ENCODE data around the gene PPM1E.
"Not testable (repeated sequence)": the region's sequence is repeated elsewhere in the genome, so short reads cannot be mapped to it uniquely, and the experiment has no call there.

Gene PPM1E

DNA sequence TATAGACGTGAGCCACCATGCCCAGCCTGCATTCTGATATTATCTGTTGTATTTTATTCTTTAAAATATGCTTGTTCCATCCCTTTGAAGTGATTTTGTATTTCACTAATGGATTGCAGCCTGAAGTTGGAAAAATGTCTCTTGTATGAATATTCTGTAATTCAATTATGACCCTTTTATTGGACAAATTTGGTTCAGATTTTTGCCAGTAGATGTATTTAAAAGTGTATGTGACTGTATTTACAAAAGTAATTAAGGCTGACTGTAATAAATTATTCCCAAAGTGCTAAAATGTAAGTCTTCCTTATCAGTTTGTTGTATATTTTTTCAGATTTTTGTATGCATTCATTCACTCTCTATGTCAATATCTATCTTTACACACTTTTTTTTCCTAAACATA, 23.8 kb downstream of the PPM1E start:
- DNase-seq (ENCODE audit: low read depth) = no peak

DNA sequence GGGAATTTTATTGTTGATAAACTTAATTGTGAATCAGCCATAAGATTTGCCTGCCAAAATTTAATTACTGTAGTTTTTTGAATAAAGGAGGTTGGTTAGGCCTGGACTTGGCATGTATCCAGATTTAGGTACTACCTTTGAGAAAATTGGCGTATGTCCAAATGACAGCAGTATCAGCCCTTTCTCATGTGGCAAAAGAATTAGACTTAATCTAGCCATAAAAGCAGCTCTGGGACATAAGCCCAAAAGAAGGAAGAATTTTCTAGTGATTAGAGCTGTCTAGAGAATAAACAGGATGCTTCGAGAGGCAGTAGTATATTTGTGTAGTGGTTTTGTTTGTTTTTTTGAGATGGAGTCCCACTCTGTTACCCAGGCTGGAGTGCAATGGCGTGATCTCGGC, 27.7 kb downstream of the PPM1E start:
- DNase-seq (ENCODE audit: low read depth) = no peak

DNA sequence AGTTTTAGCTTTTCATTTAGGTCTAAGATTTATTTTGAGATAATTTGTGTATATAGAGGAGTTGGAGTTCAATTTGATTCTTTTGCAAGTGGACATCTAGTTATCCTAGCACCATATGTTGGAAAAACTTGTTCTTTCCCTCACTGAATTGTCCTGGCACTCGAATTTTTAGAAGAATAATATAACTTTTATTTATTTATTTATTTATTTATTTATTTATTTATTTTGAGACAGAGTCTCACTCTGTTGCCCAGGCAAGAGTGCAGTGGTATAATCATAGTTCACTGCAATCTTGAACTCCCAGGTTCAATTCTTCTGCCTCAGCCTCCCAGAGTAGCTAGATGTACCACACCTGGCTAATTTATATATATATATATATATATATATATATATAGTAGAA, 29.4 kb downstream of the PPM1E start:
- no peak for DNase-seq (ENCODE audit: low read depth)

DNA sequence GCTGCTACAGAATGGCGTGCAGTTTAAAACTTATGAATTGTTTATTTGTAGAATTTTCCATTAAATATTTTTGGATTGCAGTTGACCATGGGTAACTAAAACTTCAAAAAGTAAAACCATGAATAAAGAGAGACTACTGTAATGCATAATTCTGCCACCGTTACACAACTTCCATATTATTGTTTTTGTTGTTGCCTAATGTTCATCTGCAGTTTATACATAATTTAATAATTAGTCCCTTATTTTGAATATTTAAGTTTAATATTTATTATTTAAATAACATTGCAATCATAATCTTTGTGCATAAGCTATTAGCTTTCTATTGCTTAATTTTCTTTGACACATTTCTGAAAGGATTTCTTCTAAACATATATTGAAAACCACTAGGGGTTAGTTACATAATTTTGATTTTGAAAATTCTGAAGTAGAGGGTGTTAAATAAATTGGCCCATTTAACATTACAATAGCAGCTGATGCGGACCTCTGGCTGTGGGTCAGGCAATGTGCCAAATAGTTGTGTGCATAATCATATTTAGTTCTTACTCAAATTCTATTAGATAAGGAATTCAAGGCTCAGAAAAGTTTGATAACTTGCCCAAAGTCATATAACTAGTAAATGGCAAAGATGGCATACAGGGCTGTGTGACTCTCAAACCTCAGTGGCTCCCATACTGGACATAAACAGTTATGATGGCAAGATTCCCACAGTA, 31.1 kb downstream of the PPM1E start:
- no peak for DNase-seq (ENCODE audit: low read depth)

DNA sequence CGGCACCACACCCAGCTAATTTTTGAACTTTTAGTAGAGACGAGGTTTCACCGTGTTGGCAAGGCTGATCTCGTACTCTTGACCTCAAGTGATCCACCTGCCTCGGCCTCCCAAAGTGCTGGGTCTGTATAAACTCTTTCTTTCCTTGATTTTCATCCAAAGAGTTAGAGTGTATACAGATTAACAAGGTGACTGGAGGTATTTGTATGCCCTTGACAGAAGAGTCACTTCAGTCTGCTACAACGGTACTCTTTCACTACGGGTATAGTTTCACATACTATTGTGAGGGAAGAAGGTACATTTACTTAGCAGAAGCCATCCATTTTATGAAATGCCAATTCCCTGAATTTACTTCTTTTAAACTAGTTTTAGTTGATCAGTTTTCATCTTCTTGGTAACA, 32.5 kb downstream of the PPM1E start:
- DNase-seq (ENCODE audit: low read depth) = no peak

DNA sequence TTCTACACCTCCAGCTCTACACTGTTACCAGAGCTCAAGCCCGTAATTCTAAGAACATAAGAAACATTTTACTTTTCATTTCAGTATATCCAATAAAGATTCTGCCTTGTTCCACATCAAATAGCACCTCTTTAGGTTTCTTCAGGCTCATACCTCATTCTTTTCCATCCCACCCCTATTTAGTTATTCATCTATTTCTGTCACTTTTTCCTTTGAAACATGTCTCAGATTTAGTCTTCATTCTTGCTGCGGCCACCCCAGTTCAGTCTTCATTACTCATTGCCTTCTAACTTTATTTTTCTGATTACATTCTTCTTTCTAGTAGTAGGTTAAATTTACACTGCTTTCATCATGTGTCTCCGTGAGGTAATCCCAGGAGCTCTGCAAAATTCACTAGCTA, 33.5 kb downstream of the PPM1E start:
- DNase-seq (ENCODE audit: low read depth) = no peak

DNA sequence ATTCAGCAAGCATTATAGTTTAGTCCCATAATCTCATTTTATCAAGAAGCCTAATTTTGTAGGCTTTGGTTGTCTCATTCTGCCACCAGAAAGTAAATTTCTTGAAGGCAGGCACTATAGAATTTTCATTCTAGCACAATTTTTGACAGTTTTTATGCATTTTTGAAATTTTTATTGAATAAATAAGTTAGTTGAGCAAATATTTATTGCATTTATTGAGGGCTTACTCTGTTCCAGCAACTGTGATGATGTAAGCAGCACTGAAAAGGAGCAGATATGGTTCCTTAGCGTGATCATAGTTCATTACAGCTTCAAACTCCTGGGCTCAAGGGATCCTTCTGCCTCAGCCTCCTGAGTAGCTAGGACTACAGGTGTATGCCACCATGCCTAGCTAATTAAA, 34.2 kb downstream of the PPM1E start:
- no peak for DNase-seq (ENCODE audit: low read depth)

DNA sequence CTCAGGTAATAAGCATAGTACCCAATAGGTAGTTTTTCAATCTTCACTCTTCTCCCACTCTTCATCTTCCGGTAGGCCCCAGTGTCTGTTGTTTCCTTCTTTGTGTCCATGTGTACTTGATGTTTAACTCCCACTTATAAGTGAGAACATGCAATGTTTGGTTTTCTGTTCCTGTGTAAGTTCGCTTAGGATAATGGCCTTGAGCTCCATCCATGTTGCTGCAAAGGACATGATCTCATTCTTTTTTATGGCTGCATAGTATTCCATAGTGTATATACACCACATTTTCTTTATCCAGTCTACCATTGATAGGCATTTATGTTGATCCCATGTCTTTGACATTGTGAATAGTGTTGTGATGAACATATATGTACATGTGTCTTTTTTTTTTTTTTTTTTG, 38.9 kb downstream of the PPM1E start:
- DNase-seq (ENCODE audit: low read depth) = not testable (repeated sequence)

DNA sequence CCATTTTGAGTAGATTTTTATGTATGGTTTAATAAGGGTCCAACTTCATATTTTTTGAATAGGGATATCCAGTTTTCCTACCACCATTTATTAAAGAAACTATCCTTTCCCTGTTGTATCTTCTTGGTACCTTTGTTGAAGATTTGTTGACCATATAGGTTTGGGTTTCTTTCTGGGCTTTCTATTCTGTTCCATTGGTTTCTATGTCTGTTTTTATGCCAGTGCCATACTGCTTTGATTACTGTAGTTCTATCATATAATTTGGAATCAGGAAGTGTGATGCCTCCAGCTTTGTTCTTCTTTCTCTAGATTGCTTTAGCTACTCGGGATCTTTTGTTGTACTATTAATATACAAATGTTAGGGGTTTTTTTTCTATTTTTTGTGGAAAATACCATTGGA, 46.5 kb downstream of the PPM1E start:
- DNase-seq (ENCODE audit: low read depth) = no peak

DNA sequence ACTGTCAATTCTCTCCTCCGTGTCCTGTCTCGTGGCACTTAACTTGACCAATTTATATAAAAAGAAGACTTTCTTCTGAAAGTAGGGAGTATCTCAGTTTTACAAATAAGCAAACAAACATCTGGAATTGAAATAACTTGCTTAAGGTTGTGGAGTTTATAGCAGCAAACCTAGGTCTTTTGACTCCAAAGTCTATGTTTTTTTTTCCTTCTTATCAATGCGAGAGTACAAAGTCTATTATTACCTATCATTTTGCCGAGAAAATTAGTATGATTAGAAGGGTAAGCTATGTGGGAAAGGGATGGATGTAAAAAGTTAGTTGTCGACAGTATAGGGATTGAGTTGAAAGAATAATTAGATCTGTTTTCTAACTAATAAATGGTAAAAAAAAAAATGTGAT, 50.4 kb downstream of the PPM1E start:
- no peak for DNase-seq (ENCODE audit: low read depth)

DNA sequence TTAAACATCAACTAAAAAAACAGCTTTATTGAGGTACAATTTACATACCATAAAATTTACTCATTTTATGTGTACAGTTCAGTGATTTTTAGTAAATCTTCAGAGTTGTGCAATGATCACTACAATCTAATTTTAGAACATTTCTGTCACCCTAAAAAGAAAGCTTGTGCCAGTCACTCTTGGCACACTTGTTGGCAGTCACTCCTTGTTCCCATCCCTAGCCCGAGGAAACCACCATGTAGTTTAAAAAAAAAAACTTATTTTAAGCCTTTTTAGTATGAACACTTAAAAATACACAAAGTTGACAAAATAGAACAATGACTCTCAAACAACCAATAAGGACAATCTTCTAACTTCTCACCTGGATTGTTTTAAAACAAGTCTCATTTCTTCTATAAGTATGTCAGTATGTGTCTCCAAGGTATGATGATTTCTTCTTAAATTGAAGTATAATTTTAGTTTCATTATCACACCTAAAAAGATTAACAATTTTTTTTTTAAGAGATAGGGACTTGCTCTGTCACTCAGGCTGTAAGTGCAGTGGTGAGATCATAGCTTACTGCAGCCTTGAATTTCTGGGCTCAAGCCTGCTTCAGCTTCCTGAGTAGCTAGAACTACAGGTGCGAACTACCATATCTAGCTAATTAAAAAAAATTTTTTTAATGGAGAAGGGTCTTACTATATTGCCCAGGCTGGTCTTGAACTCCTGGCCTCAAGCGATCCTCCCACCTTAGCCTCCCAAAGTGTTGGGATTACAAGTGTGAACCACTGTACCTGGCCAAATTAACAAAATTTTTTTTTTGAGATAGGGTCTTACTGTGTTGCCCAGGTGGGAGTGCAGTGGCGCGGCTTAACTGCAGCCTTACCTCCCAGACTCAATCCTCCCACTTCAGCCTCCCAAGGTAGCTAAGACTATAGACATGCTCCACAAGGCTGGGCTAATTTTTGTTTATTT, 53.2 kb downstream of the PPM1E start:
- no peak for DNase-seq (ENCODE audit: low read depth)

DNA sequence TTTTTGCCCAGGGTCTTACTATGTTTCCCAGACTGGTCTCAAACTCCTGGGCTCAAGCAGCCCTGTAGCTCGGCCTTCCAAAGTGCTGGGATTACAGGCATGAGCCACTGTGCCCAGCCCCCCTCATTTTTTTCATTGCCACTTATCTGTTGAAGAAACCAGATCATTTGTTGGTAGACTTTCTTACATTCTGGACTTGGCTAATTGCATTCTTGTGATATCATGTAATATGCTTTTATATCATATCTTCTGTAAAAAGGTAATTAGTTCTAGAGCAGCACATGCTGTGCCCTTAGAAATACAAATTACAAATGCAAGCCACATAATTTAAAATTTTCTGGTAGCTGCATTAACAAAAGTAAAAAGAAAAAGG, 53.9 kb downstream of the PPM1E start:
- DNase-seq (ENCODE audit: low read depth) = no peak

DNA sequence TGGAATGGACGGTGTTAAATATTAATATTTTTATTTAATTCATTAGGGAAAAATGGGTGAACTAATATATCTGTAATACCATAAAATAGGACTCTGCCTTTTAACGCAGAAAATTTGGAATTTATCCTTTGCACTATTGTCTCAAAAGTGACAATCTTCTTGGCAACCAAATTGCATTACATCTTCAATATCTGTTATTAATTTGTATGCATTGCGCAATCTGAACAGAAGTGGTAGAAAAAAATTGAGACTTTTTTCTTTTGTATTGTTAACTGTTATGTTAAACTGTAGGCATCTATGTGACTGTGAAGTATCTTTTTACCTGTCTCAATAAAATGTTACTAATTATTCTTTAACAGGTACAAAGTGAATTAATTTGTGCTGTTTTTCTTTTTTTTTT, 55.6 kb downstream of the PPM1E start:
- DNase-seq (ENCODE audit: low read depth) = no peak

DNA sequence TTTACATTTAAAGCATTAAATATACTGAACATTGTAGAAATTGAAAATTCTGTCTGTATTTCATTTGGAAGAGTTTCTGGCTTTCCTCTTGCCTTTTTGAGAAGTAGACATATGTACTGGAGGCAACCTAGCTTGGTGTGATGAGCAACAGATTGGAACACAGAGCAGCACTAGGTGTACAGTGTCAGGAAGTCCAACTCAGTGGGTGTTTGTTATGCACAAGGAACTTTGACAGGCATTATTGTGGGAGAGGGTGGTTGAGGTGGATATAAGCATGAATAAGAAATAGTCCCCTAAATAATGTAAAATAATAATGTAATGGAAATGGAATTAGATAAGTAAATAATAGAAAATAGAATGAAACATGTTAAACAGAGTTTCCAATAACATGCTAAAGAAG, 58.1 kb downstream of the PPM1E start:
- DNase-seq (ENCODE audit: low read depth) = no peak

DNA sequence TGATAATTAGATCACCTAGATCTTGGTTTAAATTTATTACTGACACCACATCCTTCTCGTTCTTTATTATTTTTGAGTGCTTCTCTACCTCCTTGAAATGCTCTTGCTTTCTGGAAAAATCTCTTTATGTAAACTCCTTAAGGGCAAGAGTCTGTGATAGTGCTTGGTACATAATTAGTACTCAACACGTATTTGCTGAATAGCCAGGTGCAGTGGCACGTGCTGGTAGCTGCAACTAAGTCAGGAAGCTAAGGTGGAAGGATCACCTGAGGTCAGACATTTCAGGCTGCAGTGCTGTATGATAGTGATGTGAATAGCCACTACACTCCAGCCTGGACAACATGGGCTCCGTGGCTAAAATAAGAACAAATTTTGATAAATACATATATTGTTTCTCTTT, 63.0 kb downstream of the PPM1E start:
- no peak for DNase-seq (ENCODE audit: low read depth)

DNA sequence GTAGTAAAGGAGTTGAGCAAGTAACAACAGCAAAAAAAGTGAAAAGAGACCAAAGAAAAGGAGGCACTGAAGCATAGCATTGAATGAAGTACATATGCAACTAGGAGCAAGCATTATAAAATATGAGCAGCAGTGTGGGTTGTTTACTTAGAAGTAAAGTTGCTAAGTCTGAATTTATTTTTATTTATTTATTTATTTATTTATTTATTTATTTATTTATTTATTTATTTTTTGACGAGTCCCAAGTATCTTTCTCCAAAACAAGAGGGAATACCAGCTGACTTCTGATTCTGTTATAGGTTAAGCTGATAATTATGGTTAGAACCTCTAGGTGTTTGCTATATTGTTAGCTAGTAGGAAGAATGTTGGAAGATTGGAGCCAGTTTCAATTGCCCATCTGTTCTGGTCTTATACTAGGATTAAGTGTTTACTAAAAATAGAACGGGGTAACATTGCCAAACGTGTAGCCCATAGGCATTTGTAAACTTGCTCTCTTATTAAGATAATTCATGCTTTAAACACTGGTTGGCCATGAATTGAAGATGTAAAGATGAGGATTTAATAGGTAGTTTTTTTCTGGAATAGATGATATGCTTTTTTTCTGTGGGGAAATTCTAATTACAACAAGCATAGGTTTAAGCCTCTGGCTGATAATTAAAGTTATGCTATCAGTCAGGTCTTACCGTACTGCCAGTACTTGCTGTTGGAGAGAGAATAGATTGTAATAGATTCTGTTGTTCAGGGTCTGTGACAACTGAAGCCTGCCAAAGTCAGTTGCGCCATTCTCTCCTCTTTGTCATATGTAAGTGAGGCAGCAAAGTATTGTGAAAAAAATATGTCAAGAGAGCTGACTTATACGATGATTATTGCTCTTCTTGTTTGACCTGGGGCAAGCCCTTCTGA, 66.7 kb downstream of the PPM1E start:
- DNase-seq (ENCODE audit: low read depth) = no peak

DNA sequence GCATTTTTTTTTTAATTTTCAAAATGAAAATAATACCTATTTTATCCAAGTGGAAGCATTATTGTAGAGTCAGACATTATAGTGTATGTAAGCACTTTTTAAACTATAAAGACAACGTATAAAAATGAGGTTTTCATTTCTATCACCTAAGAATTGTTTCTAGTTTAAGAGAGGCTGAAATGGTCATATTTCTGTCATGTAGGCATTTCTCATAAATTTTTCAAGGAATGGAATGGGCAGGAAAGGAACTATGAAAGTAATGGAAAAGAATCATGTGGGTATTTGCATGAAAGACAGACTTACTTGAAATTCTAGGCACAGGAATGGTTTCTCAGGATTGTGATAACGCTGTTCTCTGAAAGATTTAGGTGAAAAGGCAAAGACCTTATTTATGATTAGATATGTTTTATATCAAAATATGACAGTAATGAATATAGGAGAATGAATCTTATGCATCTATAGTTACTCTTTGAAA, 67.4 kb downstream of the PPM1E start:
- no peak for DNase-seq (ENCODE audit: low read depth)

DNA sequence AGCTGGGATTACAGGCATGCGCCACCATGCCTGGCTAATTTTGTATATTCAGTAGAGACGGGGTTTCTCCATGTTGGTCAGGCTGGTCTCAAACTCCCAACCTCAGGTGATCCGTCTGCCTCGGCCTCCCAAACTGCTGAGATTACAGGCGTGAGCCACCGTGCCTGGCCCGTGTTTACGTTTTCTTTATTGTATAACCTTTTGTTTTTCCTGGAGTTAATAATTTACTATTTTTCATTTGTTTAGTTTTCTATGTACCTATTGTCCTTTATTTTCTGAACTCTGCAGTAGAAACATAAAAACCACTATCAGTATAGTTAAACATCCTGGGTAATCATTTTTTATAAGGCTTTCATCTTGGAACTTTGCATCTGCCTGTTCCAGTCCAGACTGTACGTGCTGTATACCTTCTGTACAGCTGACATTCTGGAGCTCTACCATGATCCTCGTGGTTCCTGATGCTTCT, 73.6 kb downstream of the PPM1E start:
- no peak for DNase-seq (ENCODE audit: low read depth)

DNA sequence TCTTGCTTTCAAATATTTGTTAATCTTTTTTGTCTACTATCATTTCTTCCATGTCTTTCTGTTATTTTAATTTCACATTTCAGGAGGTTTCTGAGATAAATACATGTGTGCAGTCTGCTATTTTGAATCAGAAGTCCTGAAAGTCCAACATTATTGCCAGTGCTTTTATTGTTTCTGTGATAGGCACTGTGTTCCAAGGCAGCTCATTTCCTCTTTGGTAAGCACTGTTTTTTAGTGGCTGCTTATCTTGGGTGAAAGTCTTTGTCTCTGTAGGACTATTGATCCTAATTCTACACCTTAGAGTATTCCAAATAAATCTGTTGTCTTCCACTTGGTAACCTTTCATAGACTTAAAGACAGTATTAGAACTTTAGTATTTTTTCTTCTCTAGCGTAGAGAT, 76.1 kb downstream of the PPM1E start:
- no peak for DNase-seq (ENCODE audit: low read depth)

DNA sequence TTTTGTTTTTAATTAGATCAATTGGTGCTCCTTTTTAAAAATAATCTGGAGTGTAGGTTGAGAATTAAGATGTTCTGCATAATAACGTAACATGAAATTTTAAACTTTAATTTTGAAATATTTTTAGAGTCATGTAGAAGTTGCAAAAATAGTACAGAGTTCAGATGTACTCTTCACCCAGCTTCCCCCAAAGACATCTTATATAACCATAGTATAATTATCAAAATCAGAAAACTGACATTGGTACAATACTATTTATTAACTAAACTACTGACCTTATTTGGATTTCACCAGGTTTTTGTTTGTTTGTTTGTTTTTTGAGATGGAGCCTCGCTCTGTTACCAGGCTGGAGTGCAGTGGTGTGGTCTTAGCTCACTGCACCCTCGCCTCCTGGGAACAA, 76.9 kb downstream of the PPM1E start:
- DNase-seq (ENCODE audit: low read depth) = no peak

DNA sequence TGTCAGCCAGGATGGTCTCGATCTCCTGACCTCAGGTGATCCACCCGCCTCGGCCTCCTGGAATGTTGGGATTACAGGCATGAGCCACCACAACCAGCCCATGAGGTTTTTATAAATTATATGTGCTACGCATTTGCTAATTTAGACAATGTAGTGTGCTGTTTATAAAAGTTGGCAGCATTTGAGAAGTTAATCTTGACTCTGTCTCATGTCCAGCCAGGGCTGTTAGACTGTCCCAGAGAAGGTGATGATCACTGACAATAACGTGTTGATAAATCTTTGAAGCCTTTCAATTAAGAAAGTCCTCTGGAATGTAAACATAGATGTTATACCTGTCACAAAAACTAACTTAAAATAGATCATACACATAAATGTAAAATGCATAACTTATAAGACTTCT, 82.0 kb downstream of the PPM1E start:
- no peak for DNase-seq (ENCODE audit: low read depth)
